Suppressor macrophage (primary cell): ENCODE data around the gene NRP1.

Experiments
- DNase-seq, 4 experiments: peaks; one replicate each; pipeline ENCODE4 v3.0.0-alpha.2; 2020 to 2022

Gene NRP1

GRCh38 chr10:33290321-33291052 is 44.0 kb downstream of the NRP1 start:
- DNase-seq: no peak

GRCh38 chr10:33289776-33290175 is 44.7 kb downstream of the NRP1 start:
- DNase-seq: no peak

DNA sequence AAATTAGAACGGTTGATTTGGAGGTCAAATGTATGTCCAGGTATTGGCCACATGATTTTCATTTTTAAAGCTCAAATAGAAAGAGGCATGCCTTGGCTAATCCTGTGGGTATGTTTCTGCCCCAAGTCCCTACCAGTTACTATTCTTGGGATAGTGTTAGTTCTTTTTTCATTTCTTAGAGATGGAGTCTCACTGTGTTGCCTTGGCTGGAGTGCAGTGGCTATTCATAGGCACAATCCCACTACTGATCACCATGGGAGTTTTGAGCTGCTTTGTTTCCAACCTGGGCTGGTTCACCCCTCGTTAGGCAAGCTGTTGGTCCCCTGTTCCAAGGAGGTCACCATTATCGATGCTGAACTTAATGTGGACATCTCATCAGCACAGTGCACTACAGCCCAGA is 46.3 kb downstream of the NRP1 start:
- no peak for DNase-seq

DNA sequence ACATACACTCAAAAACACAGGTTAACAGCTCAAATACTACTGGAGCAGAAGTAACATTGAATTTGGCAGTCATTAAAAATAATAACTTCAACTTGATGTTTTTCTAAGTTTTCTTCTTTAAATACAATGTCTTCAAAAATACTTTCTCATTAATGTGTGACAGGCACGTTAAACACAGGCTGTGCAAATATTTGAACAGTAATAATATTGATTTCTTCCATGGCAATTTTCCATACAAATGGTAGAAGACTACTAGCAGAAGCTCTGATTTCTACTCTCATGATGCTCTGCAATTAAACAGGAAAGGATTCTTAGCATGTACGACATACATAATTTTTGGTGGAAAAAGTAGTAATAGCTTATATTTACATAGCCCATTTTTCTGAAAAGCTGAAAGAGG is 47.4 kb downstream of the NRP1 start:
- DNase-seq: no peak

- DNase-seq: peak; percentile 19 to 56 (median 36)
Observed at GRCh38 chr10:33286157-33286934, 48.1 kb downstream of the NRP1 start.

DNA sequence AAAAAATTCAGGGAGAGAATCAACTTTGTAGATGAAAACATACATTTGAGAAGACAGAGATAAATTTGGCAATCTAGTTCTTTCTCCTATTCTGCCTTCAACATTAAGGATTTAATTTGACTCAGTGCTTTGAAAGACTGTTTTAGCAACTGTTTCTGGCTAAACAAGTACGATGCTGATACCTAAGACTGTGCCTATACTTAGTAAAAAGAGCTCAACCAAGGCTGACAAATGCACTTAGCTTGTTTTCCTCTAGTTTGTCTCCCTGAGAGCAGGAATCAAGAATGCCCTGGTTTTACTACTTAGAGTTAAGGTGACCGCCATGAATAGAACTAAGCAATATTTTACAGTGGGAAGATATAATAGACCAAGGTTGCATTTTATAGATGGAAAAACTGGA is 49.5 kb downstream of the NRP1 start:
- DNase-seq: no peak

GRCh38 chr10:33279811-33280602 is 54.5 kb downstream of the NRP1 start:
- no peak for DNase-seq

DNA sequence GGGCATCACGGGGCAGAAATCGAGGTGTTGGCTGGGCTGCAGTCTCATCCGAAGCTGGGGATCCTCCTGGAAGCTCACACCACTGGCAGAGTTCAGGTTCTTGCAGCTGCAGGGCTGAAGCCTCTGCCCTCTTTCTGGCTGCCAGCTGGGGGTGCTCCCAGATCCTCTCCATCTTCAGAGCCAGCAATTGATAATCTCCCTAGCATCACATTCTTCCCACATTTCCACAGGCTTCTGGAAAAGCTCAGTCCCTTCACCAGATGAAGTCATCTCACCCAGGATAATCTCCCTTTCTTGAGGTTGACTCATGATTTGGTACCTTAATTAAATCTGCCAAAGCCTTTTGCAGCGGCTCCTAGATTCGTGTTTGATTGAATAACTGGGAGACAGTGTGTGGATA is 55.2 kb downstream of the NRP1 start:
- no peak for DNase-seq

- DNase-seq: no peak
Observed at GRCh38 chr10:33278198-33278597, 56.3 kb downstream of the NRP1 start.

GRCh38 chr10:33277135-33277536 is 57.3 kb downstream of the NRP1 start:
- no peak for DNase-seq

GRCh38 chr10:33276282-33276923 is 58.1 kb downstream of the NRP1 start:
- no peak for DNase-seq

DNA sequence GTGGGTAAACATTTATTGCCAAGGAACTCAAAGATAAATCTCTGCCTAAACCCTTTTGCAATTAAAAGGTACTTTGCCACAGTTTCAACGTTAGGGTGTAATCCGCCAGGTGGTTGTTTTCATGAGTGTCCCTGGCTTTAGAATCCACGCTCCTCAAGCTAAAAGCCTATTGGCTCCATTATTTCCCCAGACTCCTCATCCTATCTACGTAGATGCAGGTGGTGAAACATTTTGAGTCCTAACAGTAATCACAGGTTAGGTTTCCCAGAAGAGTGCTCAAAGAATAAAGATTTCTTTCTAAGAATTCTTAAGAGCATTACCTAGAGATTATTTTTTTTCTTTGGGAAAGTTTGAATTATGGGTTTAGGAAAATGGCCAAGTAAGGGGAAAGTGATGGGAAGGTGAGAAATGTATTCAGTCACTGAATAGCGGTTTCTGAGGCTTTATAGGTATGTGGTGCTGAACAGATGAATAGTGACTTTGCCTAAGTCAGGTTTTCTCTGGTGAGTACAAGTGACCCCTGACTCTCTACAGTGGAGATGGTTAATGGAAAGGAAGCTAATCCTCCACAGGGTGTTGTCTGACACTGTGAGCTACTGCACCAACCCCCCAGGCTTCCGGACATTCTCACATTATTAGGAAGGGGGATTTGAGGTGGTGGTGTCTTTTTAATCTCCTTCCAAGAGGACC is 60.2 kb downstream of the NRP1 start:
- no peak for DNase-seq

DNA sequence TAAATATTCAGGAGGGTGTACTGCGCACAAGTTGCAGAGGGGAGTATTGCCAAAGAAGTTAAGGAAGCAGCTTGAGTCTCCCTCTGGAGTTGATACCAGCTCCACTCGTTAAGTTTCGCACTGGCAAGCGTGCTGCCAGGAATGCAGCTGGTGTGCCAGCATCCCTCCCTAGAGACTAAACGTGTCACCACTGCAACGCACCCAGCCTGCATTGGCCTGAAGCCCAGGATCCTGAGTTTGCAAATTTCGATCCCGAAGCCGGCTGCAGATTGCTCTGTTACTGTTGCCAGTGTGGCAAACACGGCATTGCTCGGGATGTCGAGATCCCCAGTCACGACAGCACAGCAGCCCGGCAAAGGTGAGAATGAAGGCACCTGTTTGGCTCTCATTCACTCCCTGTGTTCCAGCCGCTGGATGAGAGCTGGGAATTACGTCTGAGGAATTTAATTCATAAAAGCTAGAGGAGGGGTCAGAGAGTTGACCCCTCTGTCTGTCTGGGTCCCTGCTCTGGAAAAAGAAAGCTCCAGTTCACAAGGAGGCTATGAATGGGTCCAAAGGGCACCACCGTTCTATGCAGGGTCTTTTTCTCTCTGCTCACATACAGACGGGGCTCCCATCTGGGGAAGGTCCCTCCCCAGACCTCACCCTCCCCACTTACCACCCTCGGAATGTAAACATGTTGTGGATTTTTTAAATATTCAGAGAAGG is 61.0 kb downstream of the NRP1 start:
- no peak for DNase-seq

DNA sequence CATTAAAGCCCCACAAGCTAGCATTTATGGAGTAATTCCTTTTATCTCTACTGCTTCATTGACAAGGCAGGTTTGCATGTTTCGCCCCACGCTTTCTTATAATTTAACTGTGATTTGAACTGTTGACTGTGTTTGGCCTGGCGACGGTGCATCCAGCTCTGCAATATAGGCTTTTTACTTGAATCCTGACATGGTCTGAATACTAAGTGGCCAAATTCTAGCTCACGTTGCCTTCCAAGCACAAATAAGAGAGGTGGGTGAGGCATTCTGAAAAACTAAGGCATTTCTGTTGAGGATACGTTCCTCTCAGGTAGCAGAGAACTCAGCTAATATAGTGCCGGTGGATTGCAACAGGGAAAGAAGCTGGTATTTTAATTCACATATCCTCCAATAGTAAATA is 61.8 kb downstream of the NRP1 start:
- DNase-seq: no peak

GRCh38 chr10:33271969-33272583 is 62.4 kb downstream of the NRP1 start:
- DNase-seq: no peak

GRCh38 chr10:33270971-33271370 is 63.5 kb downstream of the NRP1 start:
- no peak for DNase-seq

DNA sequence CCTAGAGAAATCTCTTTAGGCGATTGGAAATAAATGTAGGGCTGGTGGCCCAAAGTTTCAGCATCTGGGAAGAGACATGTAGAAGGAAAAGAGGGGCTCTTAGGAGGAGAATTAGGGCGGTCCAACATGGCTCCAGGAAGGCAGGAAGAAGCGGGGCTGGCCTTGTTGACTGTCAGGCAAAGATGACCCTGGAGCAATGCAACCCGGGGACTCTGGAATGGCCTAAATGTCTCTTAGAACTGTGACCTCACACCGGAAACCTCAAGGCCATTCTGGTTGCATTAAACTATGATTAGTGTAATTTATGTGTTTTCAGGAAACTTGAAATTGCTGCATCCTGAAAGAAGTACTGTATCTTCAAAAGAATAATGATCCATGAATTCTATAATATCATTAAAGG is 66.8 kb downstream of the NRP1 start:
- no peak for DNase-seq

GRCh38 chr10:33265621-33266020 is 68.8 kb downstream of the NRP1 start:
- DNase-seq: no peak

DNA sequence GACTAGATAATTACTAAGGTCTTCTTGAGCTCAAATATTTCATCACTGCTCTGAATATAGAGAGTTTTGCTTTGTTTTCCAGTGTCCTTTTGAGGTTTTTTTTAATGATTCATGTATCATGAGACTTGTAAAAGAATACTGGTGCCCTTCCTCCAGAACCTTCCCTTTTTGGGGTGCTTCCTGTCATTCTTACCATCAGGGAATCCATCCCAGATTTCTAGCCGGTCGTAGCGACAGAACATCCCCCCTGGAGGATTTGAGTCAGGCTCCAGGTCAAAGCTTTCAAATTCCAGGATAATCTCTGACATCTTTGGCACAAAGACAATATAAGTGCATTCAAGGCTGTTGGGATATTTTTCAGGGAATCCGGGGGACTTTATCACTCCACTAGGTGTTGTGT is 71.0 kb downstream of the NRP1 start:
- DNase-seq: peak in 2 of 4 experiments; percentile 14 to 34

GRCh38 chr10:33262871-33263270 is 71.6 kb downstream of the NRP1 start:
- no peak for DNase-seq
